HepG2 (cell line): Measurements from ENCODE around the gene CD244. TPM values are rescaled to one million over a fixed set of nuclear protein-coding genes. Genes with fewer than 3 reads are reported as not detected.

Source experiments
- ATAC-seq: fragments of 200-7000 bp; cut with Tn5 transposase; 3 replicates; pipeline ENCODE4 v1.9.1; 2020; ENCODE audit warnings: mild to moderate bottlenecking, moderate library complexity
- BruUV-seq: library from RNA; stranded (reverse); fragments of 400-500 nt; replicated peaks from 2 replicates; lab custom pipeline; 2021; lab: Mats Ljungman, UMichigan
- CTCF ChIA-PET: fragments of 300-600 bp; formaldehyde crosslinking; extraction: SDS; loops from one replicate; lab custom pipeline; 2021; ENCODE audit warnings: low total read pairs, inconsistent platforms, low intra/inter-chr PET ratio; lab: Yijun Ruan, JAX
- POLR2A ChIA-PET: fragments of 350-600 bp; sonication (Branson Sonifier 250); formaldehyde crosslinking; loops from one replicate; lab custom pipeline; 2020; ENCODE audit warnings: antibody characterized with exemption, inconsistent platforms; lab: Yijun Ruan, JAX
- DNase-seq: peaks from one replicate; pipeline ENCODE4 v3.0.0-alpha.2; 2015; ENCODE audit warnings: low spot score
- FAIRE-seq: peaks from 3 replicates; lab custom pipeline; 2011; peaks lifted over from hg19 to GRCh38; lab: Jason Lieb, UNC
- H2AFZ ChIP-seq: one replicate; pipeline ENCODE4 v1.6.1; 2011; ENCODE audit warnings: low read length, inconsistent platforms
- H3K27ac ChIP-seq: fragments of 300-600 bp; 3 replicates; pipeline ENCODE4 v1.8.0; 2011; ENCODE audit warnings: mixed run types, mild to moderate bottlenecking, mixed read lengths, low read length, inconsistent platforms; ENCODE audit not compliant: insufficient read depth; ENCODE audit errors: extremely low read length
- H3K27me3 ChIP-seq, 2 experiments: fragments of 200-600 bp in 1 of 2; 2 replicates in 1 of 2; 3 replicates in 1 of 2; pipeline versions ENCODE4 v1.6.0 to v1.8.0; 2011; ENCODE audit warnings: low read length in 2 of 2, mild to moderate bottlenecking in 2 of 2, moderate library complexity in 2 of 2, inconsistent platforms in 1 of 2; ENCODE audit not compliant: insufficient read depth in 2 of 2, control insufficient read depth in 1 of 2
- H3K36me3 ChIP-seq, 2 experiments: fragments of 200-600 bp in 1 of 2; replicated peaks in 1 of 2; 2 replicates in 1 of 2; 3 replicates in 1 of 2; pipeline versions ENCODE4 v1.5.1 to v1.8.0; 2011; ENCODE audit warnings: low read length in 2 of 2, inconsistent platforms in 1 of 2; ENCODE audit not compliant: insufficient read depth in 2 of 2, control insufficient read depth in 1 of 2
- H3K4me1 ChIP-seq: 2 replicates; pipeline ENCODE4 v1.5.1; 2012; ENCODE audit warnings: low read length, inconsistent platforms; ENCODE audit not compliant: insufficient read depth
- H3K4me2 ChIP-seq: 2 replicates; pipeline ENCODE4 v1.6.0; 2011; ENCODE audit warnings: low read depth, low read length, inconsistent platforms
- H3K4me3 ChIP-seq, 3 experiments: fragments of 200-600 bp in 1 of 3; sonication (generic), shearing (Covaris generic) in 1 of 3; replicated peaks in 1 of 3; 2 replicates each; pipeline ENCODE4 v1.5.1; 2011 to 2016; ENCODE audit warnings: low read length in 3 of 3, inconsistent platforms in 2 of 3, low read depth in 2 of 3, mild to moderate bottlenecking in 2 of 3, control low read depth in 1 of 3, mixed read lengths in 1 of 3; ENCODE audit not compliant: insufficient read depth in 1 of 3
- H3K79me2 ChIP-seq: one replicate; pipeline ENCODE4 v1.6.1; 2011; ENCODE audit warnings: low read length, inconsistent platforms; ENCODE audit not compliant: insufficient read depth
- H3K9ac ChIP-seq: 2 replicates; pipeline ENCODE4 v1.6.0; 2011; ENCODE audit warnings: mild to moderate bottlenecking, low read depth, low read length, inconsistent platforms; ENCODE audit not compliant: insufficient read depth
- H3K9me3 ChIP-seq: 2 replicates; pipeline ENCODE4 v1.5.1; 2012; ENCODE audit warnings: mild to moderate bottlenecking, low read length
- H4K20me1 ChIP-seq: 2 replicates; pipeline ENCODE4 v1.6.0; 2011; ENCODE audit warnings: inconsistent platforms, mild to moderate bottlenecking, low read length, moderate library complexity; ENCODE audit not compliant: insufficient read depth
- CCAR2 ChIP-seq: fragments of 200-400 bp; formaldehyde crosslinking; optimal IDR thresholded peaks from 2 replicates; pipeline ENCODE3; 2018; ENCODE audit warnings: low read depth, mild to moderate bottlenecking, low read length, moderate library complexity
- EP300 ChIP-seq, 3 experiments: sonication (generic) in 1 of 3; formaldehyde crosslinking in 1 of 3; IDR thresholded peaks; 2 replicates each; pipeline versions ENCODE4 v1.5.1 to v1.6.1; 2011 to 2020; ENCODE audit warnings: low read depth in 2 of 3, low read length in 2 of 3, borderline replicate concordance in 1 of 3, improper control_type of control experiment in 1 of 3, mild to moderate bottlenecking in 1 of 3, missing genetic modification reagents in 1 of 3, moderate library complexity in 1 of 3
- HNF4A ChIP-seq: sonication (generic); formaldehyde crosslinking; IDR thresholded peaks from 2 replicates; pipeline ENCODE4 v1.4.0; 2020; ENCODE audit warnings: missing genetic modification reagents
- MAF1 ChIP-seq: sonication (generic); formaldehyde crosslinking; IDR thresholded peaks from 2 replicates; pipeline ENCODE4 v1.5.0; 2020; ENCODE audit warnings: missing genetic modification reagents, borderline replicate concordance
- NR2F6 ChIP-seq, 2 experiments: IDR thresholded peaks; 2 replicates each; pipeline ENCODE4 v1.6.1; 2016; ENCODE audit warnings: antibody characterized with exemption in 1 of 2, mild to moderate bottlenecking in 1 of 2
- PAXIP1 ChIP-seq: sonication (generic); formaldehyde crosslinking; conservative IDR thresholded peaks from 2 replicates; pipeline ENCODE4 v1.4.0; 2020; ENCODE audit warnings: mild to moderate bottlenecking, missing genetic modification reagents, moderate library complexity
- PCBP1 ChIP-seq: fragments of 200-400 bp; formaldehyde crosslinking; IDR thresholded peaks from 2 replicates; pipeline ENCODE4 v1.6.1; 2017; ENCODE audit warnings: mild to moderate bottlenecking, low read depth, low read length, borderline replicate concordance
- PHF21A ChIP-seq: sonication (generic); formaldehyde crosslinking; IDR thresholded peaks from 2 replicates; pipeline ENCODE4 v1.5.0; 2020; ENCODE audit warnings: mild to moderate bottlenecking, missing genetic modification reagents
- PITX1 ChIP-seq: sonication (generic); formaldehyde crosslinking; IDR thresholded peaks from 2 replicates; pipeline ENCODE4 v1.5.1; 2020; ENCODE audit warnings: mild to moderate bottlenecking, missing genetic modification reagents
- PLSCR1 ChIP-seq: sonication (generic); formaldehyde crosslinking; IDR thresholded peaks from 2 replicates; pipeline ENCODE4 v1.5.0; 2020; ENCODE audit warnings: missing genetic modification reagents, mild to moderate bottlenecking, borderline replicate concordance
- RBFOX2 ChIP-seq: fragments of 200-400 bp; formaldehyde crosslinking; IDR thresholded peaks from 2 replicates; pipeline ENCODE4 v1.6.1; 2017; ENCODE audit warnings: low read depth, mild to moderate bottlenecking, low read length
- SOX6 ChIP-seq, 2 experiments: fragments of 450-650 bp in 1 of 2; sonication (generic) in 1 of 2; formaldehyde crosslinking in 1 of 2; IDR thresholded peaks; 2 replicates each; pipeline versions ENCODE4 v1.4.0 to v1.6.1; 2017 to 2020; ENCODE audit warnings: antibody characterized with exemption in 1 of 2, mild to moderate bottlenecking in 1 of 2, missing genetic modification reagents in 1 of 2
- TCF7 ChIP-seq: sonication (generic); IDR thresholded peaks from 2 replicates; pipeline ENCODE4 v1.6.1; 2016; ENCODE audit warnings: antibody characterized with exemption, low read depth
- TCF7L2 ChIP-seq: IDR thresholded peaks from 2 replicates; pipeline ENCODE4 v1.6.1; 2011; ENCODE audit warnings: mild to moderate bottlenecking, low read depth, low read length, moderate library complexity
- TIGD3 ChIP-seq: sonication (generic); formaldehyde crosslinking; IDR thresholded peaks from 2 replicates; pipeline ENCODE4 v1.5.1; 2020; ENCODE audit warnings: mild to moderate bottlenecking, missing genetic modification reagents, borderline replicate concordance
- ZNF12 ChIP-seq: sonication (generic); formaldehyde crosslinking; IDR thresholded peaks from 2 replicates; pipeline ENCODE4 v1.5.0; 2020; ENCODE audit warnings: missing genetic modification reagents
- ZNF776 ChIP-seq: sonication (generic); formaldehyde crosslinking; IDR thresholded peaks from 2 replicates; pipeline ENCODE4 v1.4.0; 2020; ENCODE audit warnings: mild to moderate bottlenecking, missing genetic modification reagents
- in situ Hi-C: cut with HindIII; loops from 2 replicates; pipeline ENCODE4 v1.10.0; 2017; ENCODE audit warnings: low pct_unique_long_range_greater_than_20kb; ENCODE audit not compliant: extremely low pct_ligation_motif_present
- intact Hi-C: fragments of 100-400 bp; cut with micrococcal nuclease; formaldehyde crosslinking; loops from one replicate; pipeline ENCODE4 v1.10.0; 2022; ENCODE audit not compliant: unreplicated experiment
- polyA plus RNA-seq, 8 experiments: library from polyadenylated mRNA; depleted of rRNA in 3 of 8; stranded (reverse) in 7 of 8; unstranded in 1 of 8; fragments of >200 nt; fragmentation: Illumina TruSeq in 4 of 8; extraction: Trizol in 4 of 8; gene quantifications; 2 replicates each; pipeline versions ENCODE4 v1.2.1 to v1.2.3, GENCODE V29; 2011 to 2016; ENCODE audit warnings: low read depth in 4 of 8, missing spikeins in 1 of 8, mixed read lengths in 1 of 8; ENCODE audit not compliant: insufficient read depth in 1 of 8
- total RNA-seq, 5 experiments: library from RNA; depleted of rRNA; stranded (reverse); fragments of >200 nt; fragmentation: Illumina TruSeq; extraction: Trizol; gene quantifications; 2 replicates each; pipeline ENCODE4 v1.2.3, GENCODE V29; 2016; ENCODE audit warnings: low read depth in 1 of 5

The CD244 gene
- total and polyA plus RNA-seq, 2 of the 13 experiments (the other 11 are each of a cell fraction or from before 2014, with no cell fraction given), result 0.09 TPM; not detected in 1

- CTCF ChIA-PET, result no interaction called here
- Histone ChIP-seq H3K4me3 (peak overlapping the region in 1 of 3 experiments; percentile 15; a peak in 2 of 6 replicates), H3K36me3 (no peaks in the 10 kb centered on the region), H3K4me2 (peak overlapping the region; percentile 38), H3K9ac (no peak overlapping the region), H3K9me3 (no peaks in the 10 kb centered on the region), H2AFZ (no peak overlapping the region), H3K79me2 (no peaks in the 10 kb centered on the region), H3K27ac (peak overlapping the region; percentile 2), H3K27me3 (no peaks in the 10 kb centered on the region), H3K4me1 (peaks cover 28% of the 10 kb centered on the region), H4K20me1 (no peaks in the 10 kb centered on the region)
- peak; percentile 20 for DNase-seq
- ATAC-seq, result peak; percentile 84
- in situ Hi-C loops, result no loop called here
- peak; percentile 81 for FAIRE-seq
- no TSS peak for BruUV-seq
- intact Hi-C loops, result no loop called here
- POLR2A ChIA-PET, result no interaction called here
- TF ChIP-seq PLSCR1 (CRISPR knock-in tag), result no peak
- TF ChIP-seq PCBP1, result no peak
- peak; percentile 28; the same call in 1 of the 2 replicates for TF ChIP-seq NR2F6 (IDR thresholded peaks at IDR 0.05)
- TF ChIP-seq NR2F6 (CRISPR knock-in tag; IDR thresholded peaks at IDR 0.05), result no peak
- TF ChIP-seq MAF1 (CRISPR knock-in tag), result no peak
- TF ChIP-seq CCAR2, result no peak
- TF ChIP-seq EP300 (IDR thresholded peaks at IDR 0.05; ENCODE audit: low read depth in 2 of 2, low read length in 2 of 2), result peak in 1 of 2 experiments; percentile 48; a peak in 1 of 4 replicates
- no peak for TF ChIP-seq EP300 (CRISPR knock-in tag; IDR thresholded peaks at IDR 0.05; ENCODE audit: borderline replicate concordance)
- peak; percentile 57 for TF ChIP-seq HNF4A (CRISPR knock-in tag)
- no peak for TF ChIP-seq ZNF776
- TF ChIP-seq TCF7L2, result 0 out of 2 replicates have a peak, but pooled peaks have one; percentile 37
- TF ChIP-seq TCF7, result peak; percentile 38; the same call in 1 of the 2 replicates
- 0 out of 2 replicates have a peak, but pooled peaks have one; percentile 13 for TF ChIP-seq PAXIP1 (CRISPR knock-in tag)
- 0 out of 2 replicates have a peak, but pooled peaks have one; percentile 38 for TF ChIP-seq RBFOX2
- TF ChIP-seq ZNF12 (CRISPR knock-in tag), result peak; percentile 59; the same call in 1 of the 2 replicates
- no peak for TF ChIP-seq TIGD3 (CRISPR knock-in tag)
- TF ChIP-seq SOX6 (IDR thresholded peaks at IDR 0.05), result no peak
- TF ChIP-seq SOX6 (CRISPR knock-in tag; IDR thresholded peaks at IDR 0.05), result peak; percentile 15; the same call in 1 of the 2 replicates
- TF ChIP-seq PHF21A (CRISPR knock-in tag), result 0 out of 2 replicates have a peak, but pooled peaks have one; percentile 12
- TF ChIP-seq PITX1 (CRISPR knock-in tag), result peak; percentile 86
Measured at GRCh38 chr1:160866001-160866694, 3.5 kb upstream of the CD244 start.
